Activated CD4-positive, CD25-positive, alpha-beta regulatory T cell treated with anti-CD3 and anti-CD28 coated beads, Interleukin-2, amount 50 U/mL, for 16 hours (primary cell): ENCODE measurements around the gene ROBO1.

Experiments
- DNase-seq: peaks from one replicate; pipeline ENCODE4 v3.0.0-alpha.2; 2020; ENCODE audit warnings: low read depth, low spot score

Gene ROBO1

GRCh38 chr3:79016587-79017376 lies 751.0 kb downstream of the ROBO1 start:
- no peak for DNase-seq

GRCh38 chr3:79015854-79016253 lies 751.9 kb downstream of the ROBO1 start:
- no peak for DNase-seq

GRCh38 chr3:79012946-79013362 lies 754.8 kb downstream of the ROBO1 start:
- no peak for DNase-seq

- DNase-seq = no peak
Measured at GRCh38 chr3:79012530-79012913, 755.3 kb downstream of the ROBO1 start.

GRCh38 chr3:79011821-79012529 lies 755.8 kb downstream of the ROBO1 start:
- DNase-seq = no peak

- DNase-seq = no peak
Measured at GRCh38 chr3:79009861-79010260, 757.9 kb downstream of the ROBO1 start.

- DNase-seq = no peak
Measured at GRCh38 chr3:79006077-79006476, 761.7 kb downstream of the ROBO1 start.

GRCh38 chr3:79005084-79005483 lies 762.7 kb downstream of the ROBO1 start:
- no peak for DNase-seq

- DNase-seq = no peak
Measured at GRCh38 chr3:79003994-79004393, 763.8 kb downstream of the ROBO1 start.

GRCh38 chr3:79002465-79003372 lies 765.1 kb downstream of the ROBO1 start:
- no peak for DNase-seq

GRCh38 chr3:79001255-79001654 lies 766.5 kb downstream of the ROBO1 start:
- DNase-seq = no peak

GRCh38 chr3:78999139-78999538 lies 768.7 kb downstream of the ROBO1 start:
- no peak for DNase-seq

- DNase-seq = no peak
Measured at GRCh38 chr3:78995087-78995486, 772.7 kb downstream of the ROBO1 start.

- no peak for DNase-seq
Measured at GRCh38 chr3:78994174-78995027, 773.4 kb downstream of the ROBO1 start.

- DNase-seq = no peak
Measured at GRCh38 chr3:78993375-78993774, 774.4 kb downstream of the ROBO1 start.

- no peak for DNase-seq
Measured at GRCh38 chr3:78992830-78993229, 775.0 kb downstream of the ROBO1 start.

- DNase-seq = no peak
Measured at GRCh38 chr3:78992400-78992799, 775.4 kb downstream of the ROBO1 start.

GRCh38 chr3:78991656-78992055 lies 776.1 kb downstream of the ROBO1 start:
- no peak for DNase-seq

- DNase-seq = no peak
Measured at GRCh38 chr3:78990156-78990555, 777.6 kb downstream of the ROBO1 start.

- DNase-seq = no peak
Measured at GRCh38 chr3:78988324-78988723, 779.5 kb downstream of the ROBO1 start.

GRCh38 chr3:78986416-78987101 lies 781.2 kb downstream of the ROBO1 start:
- no peak for DNase-seq
